Measurements from ENCODE around the gene KCNC1. TPM values are rescaled to one million over a fixed set of nuclear protein-coding genes. Genes with fewer than 3 reads are reported as not detected.

KCNC1 gene
- total and polyA plus RNA-seq, 2 donors (not counting 1 experiment from before 2014, with no cell fraction given) = under 0.01 TPM; not detected in 1

DNA sequence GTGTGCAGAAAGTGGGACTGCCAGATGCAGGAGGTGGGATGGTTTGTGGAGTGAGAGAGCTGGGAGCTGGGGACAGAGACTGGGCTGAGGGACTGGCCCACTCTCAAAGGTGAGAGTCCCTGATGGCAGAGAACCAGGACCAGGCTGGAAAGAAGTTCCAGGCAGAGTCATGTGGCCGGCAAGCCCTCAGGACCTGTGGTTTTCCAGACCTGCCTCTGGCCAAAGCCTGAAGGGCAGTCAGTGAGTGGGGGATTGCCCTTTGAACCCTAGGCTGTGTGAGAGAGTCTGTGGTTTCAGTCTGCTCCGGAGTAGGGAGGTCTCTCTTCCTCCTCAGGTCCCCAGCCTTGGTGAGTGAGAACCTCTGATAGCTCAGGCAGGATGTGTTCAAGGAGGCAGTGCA lies 17.0 kb downstream of the KCNC1 start:
- no peak for DNase-seq (ENCODE audit: low read depth in 2 of 2)
- H3K4me2 ChIP-seq (ENCODE audit: extremely low read depth, insufficient read depth, low read length) = no peak overlapping the region
- H2AFZ ChIP-seq (ENCODE audit: low read length) = no peak overlapping the region
- no peaks in the 10 kb centered on the region for H3K4me1 ChIP-seq (ENCODE audit: control insufficient read depth, extremely low read depth, insufficient read depth, low read length)
- H4K20me1 ChIP-seq (ENCODE audit: control insufficient read depth, extremely low read depth, insufficient read depth, low read length) = no peaks in the 10 kb centered on the region
- no peak overlapping the region for H3K27ac ChIP-seq (ENCODE audit: insufficient read depth, low read length)
- H3K9me3 ChIP-seq (ENCODE audit: control insufficient read depth, insufficient read depth, low read depth, low read length) = no peaks in the 10 kb centered on the region
- peaks cover 6% of the 10 kb centered on the region for H3K27me3 ChIP-seq (ENCODE audit: control insufficient read depth, insufficient read depth, low read length)
- no peaks in the 10 kb centered on the region for H3K36me3 ChIP-seq (ENCODE audit: control insufficient read depth, insufficient read depth, low read length)
- H3K9ac ChIP-seq (ENCODE audit: insufficient read depth, low read length) = no peak overlapping the region
- TF ChIP-seq, protein P1, sequence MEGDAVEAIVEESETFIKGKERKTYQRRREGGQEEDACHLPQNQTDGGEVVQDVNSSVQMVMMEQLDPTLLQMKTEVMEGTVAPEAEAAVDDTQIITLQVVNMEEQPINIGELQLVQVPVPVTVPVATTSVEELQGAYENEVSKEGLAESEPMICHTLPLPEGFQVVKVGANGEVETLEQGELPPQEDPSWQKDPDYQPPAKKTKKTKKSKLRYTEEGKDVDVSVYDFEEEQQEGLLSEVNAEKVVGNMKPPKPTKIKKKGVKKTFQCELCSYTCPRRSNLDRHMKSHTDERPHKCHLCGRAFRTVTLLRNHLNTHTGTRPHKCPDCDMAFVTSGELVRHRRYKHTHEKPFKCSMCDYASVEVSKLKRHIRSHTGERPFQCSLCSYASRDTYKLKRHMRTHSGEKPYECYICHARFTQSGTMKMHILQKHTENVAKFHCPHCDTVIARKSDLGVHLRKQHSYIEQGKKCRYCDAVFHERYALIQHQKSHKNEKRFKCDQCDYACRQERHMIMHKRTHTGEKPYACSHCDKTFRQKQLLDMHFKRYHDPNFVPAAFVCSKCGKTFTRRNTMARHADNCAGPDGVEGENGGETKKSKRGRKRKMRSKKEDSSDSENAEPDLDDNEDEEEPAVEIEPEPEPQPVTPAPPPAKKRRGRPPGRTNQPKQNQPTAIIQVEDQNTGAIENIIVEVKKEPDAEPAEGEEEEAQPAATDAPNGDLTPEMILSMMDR (conservative IDR thresholded peaks at IDR 0.05 in 1 of 2, IDR thresholded peaks at IDR 0.05 in 1 of 2; ENCODE audit: low read depth in 1 of 2, low read length in 2 of 2) = no peak
- no peak for TF ChIP-seq EZH2 (IDR thresholded peaks at IDR 0.05; ENCODE audit: low read length, missing control alignments)
- H3K4me3 ChIP-seq (replicated peaks in 1 of 4; ENCODE audit: control extremely low read depth in 1 of 4, insufficient read depth in 1 of 4, low read depth in 3 of 4, low read length in 4 of 4) = no peak overlapping the region
- no peaks in the 10 kb centered on the region for H3K79me2 ChIP-seq (ENCODE audit: control insufficient read depth, insufficient read depth, low read length)

DNA sequence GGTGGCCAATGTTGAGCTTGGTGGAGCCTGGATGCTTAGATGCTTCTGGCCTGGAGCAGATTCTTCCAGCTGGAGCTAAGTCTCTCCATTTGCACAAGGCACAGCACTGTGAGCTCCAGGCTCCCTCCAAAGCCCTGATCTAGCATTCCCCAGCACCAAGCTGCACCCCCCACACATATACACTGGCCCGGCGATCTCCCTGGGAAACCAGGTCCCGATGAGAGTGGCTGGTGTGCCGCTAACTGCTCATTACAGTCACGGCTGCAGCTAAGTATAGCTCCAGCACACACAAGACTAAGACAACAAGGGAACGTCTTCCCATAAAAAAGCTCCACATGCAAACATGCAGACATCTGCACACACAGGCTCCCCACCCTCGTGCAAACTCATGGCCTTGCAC lies 17.6 kb downstream of the KCNC1 start:
- no peaks in the 10 kb centered on the region for H4K20me1 ChIP-seq (ENCODE audit: control insufficient read depth, extremely low read depth, insufficient read depth, low read length)
- H3K4me2 ChIP-seq (ENCODE audit: extremely low read depth, insufficient read depth, low read length) = no peak overlapping the region
- H3K9ac ChIP-seq (ENCODE audit: insufficient read depth, low read length) = no peak overlapping the region
- H3K27ac ChIP-seq (ENCODE audit: insufficient read depth, low read length) = no peak overlapping the region
- H2AFZ ChIP-seq (ENCODE audit: low read length) = no peak overlapping the region
- TF ChIP-seq EZH2 (IDR thresholded peaks at IDR 0.05; ENCODE audit: low read length, missing control alignments) = no peak
- TF ChIP-seq, protein P1 (conservative IDR thresholded peaks at IDR 0.05 in 1 of 2, IDR thresholded peaks at IDR 0.05 in 1 of 2; ENCODE audit: low read depth in 1 of 2, low read length in 2 of 2) = no peak
- no peaks in the 10 kb centered on the region for H3K9me3 ChIP-seq (ENCODE audit: control insufficient read depth, insufficient read depth, low read depth, low read length)
- H3K79me2 ChIP-seq (ENCODE audit: control insufficient read depth, insufficient read depth, low read length) = no peaks in the 10 kb centered on the region
- H3K4me1 ChIP-seq (ENCODE audit: control insufficient read depth, extremely low read depth, insufficient read depth, low read length) = no peaks in the 10 kb centered on the region
- H3K36me3 ChIP-seq (ENCODE audit: control insufficient read depth, insufficient read depth, low read length) = no peaks in the 10 kb centered on the region
- H3K27me3 ChIP-seq (ENCODE audit: control insufficient read depth, insufficient read depth, low read length) = peaks cover 6% of the 10 kb centered on the region
- DNase-seq (ENCODE audit: low read depth in 2 of 2) = no peak
- no peak overlapping the region for H3K4me3 ChIP-seq (replicated peaks in 1 of 4; ENCODE audit: control extremely low read depth in 1 of 4, insufficient read depth in 1 of 4, low read depth in 3 of 4, low read length in 4 of 4)

DNA sequence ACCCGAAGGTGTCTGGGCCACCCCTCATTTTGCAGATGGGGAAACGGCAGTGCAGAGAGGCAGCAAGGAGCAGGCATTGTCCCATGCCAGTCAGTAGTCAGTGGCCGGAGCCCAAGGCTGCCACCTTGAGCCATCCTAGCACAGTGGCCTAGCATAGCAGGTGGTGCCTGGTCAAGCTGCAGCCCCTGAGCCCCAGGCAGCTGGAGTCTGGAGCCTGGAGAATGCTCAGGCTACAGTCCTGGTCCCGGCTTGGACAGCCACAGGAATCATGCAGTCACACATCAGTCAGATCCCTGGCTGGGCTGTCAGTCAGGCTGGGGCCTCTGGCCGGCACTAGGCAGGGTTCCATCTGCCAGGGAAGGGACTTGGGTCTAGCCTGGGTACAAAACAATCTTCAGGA lies 18.6 kb downstream of the KCNC1 start:
- Histone ChIP-seq H3K79me2 (ENCODE audit: control insufficient read depth, insufficient read depth, low read length) (no peaks in the 10 kb centered on the region), H3K4me1 (ENCODE audit: control insufficient read depth, extremely low read depth, insufficient read depth, low read length) (no peaks in the 10 kb centered on the region), H3K27me3 (ENCODE audit: control insufficient read depth, insufficient read depth, low read length) (peaks cover 6% of the 10 kb centered on the region), H3K27ac (ENCODE audit: insufficient read depth, low read length) (no peak overlapping the region), H2AFZ (ENCODE audit: low read length) (no peak overlapping the region), H3K36me3 (ENCODE audit: control insufficient read depth, insufficient read depth, low read length) (no peaks in the 10 kb centered on the region), H3K4me3 (replicated peaks in 1 of 4; ENCODE audit: control extremely low read depth in 1 of 4, insufficient read depth in 1 of 4, low read depth in 3 of 4, low read length in 4 of 4) (no peak overlapping the region), H3K9ac (ENCODE audit: insufficient read depth, low read length) (no peak overlapping the region), H4K20me1 (ENCODE audit: control insufficient read depth, extremely low read depth, insufficient read depth, low read length) (no peaks in the 10 kb centered on the region), H3K4me2 (ENCODE audit: extremely low read depth, insufficient read depth, low read length) (no peak overlapping the region), H3K9me3 (ENCODE audit: control insufficient read depth, insufficient read depth, low read depth, low read length) (no peaks in the 10 kb centered on the region)
- DNase-seq (ENCODE audit: low read depth in 2 of 2) = no peak
- no peak for TF ChIP-seq EZH2 (IDR thresholded peaks at IDR 0.05; ENCODE audit: low read length, missing control alignments)
- TF ChIP-seq, protein P1 (conservative IDR thresholded peaks at IDR 0.05 in 1 of 2, IDR thresholded peaks at IDR 0.05 in 1 of 2; ENCODE audit: low read depth in 1 of 2, low read length in 2 of 2) = no peak
